K562 (cell line): ENCODE results near the gene ROR2. TPM values are rescaled to one million over a fixed set of nuclear protein-coding genes. Genes with fewer than 3 reads are reported as not detected.

ENCODE experiments used
- ATAC-seq: fragments of 200-7000 bp; cut with Tn5 transposase; 3 replicates; pipeline ENCODE4 v1.9.1; 2020; ENCODE audit warnings: moderate library complexity
- BruUV-seq: library from RNA; stranded (reverse); fragments of 400-500 nt; replicated peaks from 2 replicates; lab custom pipeline; 2021; lab: Mats Ljungman, UMichigan
- CTCF ChIA-PET: fragments of 300-600 bp; formaldehyde crosslinking; extraction: SDS; loops from one replicate; lab custom pipeline; 2021; ENCODE audit warnings: low intra/inter-chr PET ratio; lab: Yijun Ruan, JAX
- POLR2A ChIA-PET: fragments of 300-600, 350-650 bp; sonication (Branson Sonifier 250); formaldehyde crosslinking; extraction: SDS; loops from one replicate; lab custom pipeline; 2021; ENCODE audit warnings: antibody characterized with exemption, inconsistent platforms; lab: Yijun Ruan, JAX
- DNase-seq, 4 experiments: peaks; one replicate each; pipeline versions ENCODE4 v3.0.0 to v3.0.0-alpha.2; 2011 to 2018; ENCODE audit warnings: low spot score in 3 of 4, mixed read lengths in 3 of 4; ENCODE audit errors: extremely low read depth in 1 of 4
- FAIRE-seq: peaks from 2 replicates; lab custom pipeline; 2011; peaks lifted over from hg19 to GRCh38; lab: Jason Lieb, UNC
- H2AFZ ChIP-seq: 2 replicates; pipeline ENCODE4 v1.6.0; 2011; ENCODE audit warnings: low read depth, low read length, control low read depth, inconsistent platforms
- H3K27ac ChIP-seq: fragments of 200-600 bp; 3 replicates; pipeline ENCODE4 v1.8.0; 2011; ENCODE audit warnings: low read depth, mild to moderate bottlenecking, control low read depth, inconsistent platforms, low read length, moderate library complexity, mixed read lengths; ENCODE audit errors: extremely low read depth
- H3K27me3 ChIP-seq, 2 experiments: fragments of 300-600 bp in 1 of 2; 2 replicates in 1 of 2; 3 replicates in 1 of 2; pipeline versions ENCODE4 v1.6.0 to v1.8.0; 2011; ENCODE audit warnings: inconsistent platforms in 2 of 2, low read length in 2 of 2, mild to moderate bottlenecking in 1 of 2, mixed read lengths in 1 of 2, moderate library complexity in 1 of 2; ENCODE audit not compliant: control insufficient read depth in 2 of 2, insufficient read depth in 2 of 2
- H3K36me3 ChIP-seq: fragments of 300-600 bp; 3 replicates; pipeline ENCODE4 v1.8.0; 2011; ENCODE audit warnings: mild to moderate bottlenecking, low read length, inconsistent platforms; ENCODE audit not compliant: control insufficient read depth, insufficient read depth
- H3K4me1 ChIP-seq, 2 experiments: fragments of 200-600 bp in 1 of 2; replicated peaks in 1 of 2; 2 replicates in 1 of 2; 3 replicates in 1 of 2; pipeline versions ENCODE4 v1.5.1 to v1.8.0; 2011; ENCODE audit warnings: inconsistent platforms in 2 of 2, low read length in 2 of 2, mild to moderate bottlenecking in 1 of 2, mixed read lengths in 1 of 2, moderate library complexity in 1 of 2; ENCODE audit not compliant: control insufficient read depth in 2 of 2, insufficient read depth in 2 of 2
- H3K4me2 ChIP-seq: 2 replicates; pipeline ENCODE4 v1.6.1; 2011; ENCODE audit warnings: low read length, control low read depth, inconsistent platforms, mixed read lengths; ENCODE audit not compliant: insufficient read depth
- H3K4me3 ChIP-seq: fragments of 200-600 bp; sonication (generic), shearing (Covaris generic); 2 replicates; pipeline ENCODE4 v1.5.1; 2016; ENCODE audit warnings: control low read depth, inconsistent platforms
- H3K79me2 ChIP-seq: fragments of 200-600 bp; 3 replicates; pipeline ENCODE4 v1.8.0; 2011; ENCODE audit warnings: low read length, inconsistent platforms; ENCODE audit not compliant: control insufficient read depth, insufficient read depth
- H3K9ac ChIP-seq, 2 experiments: 2 replicates each; pipeline versions ENCODE4 v1.6.0 to v1.6.1; 2011; ENCODE audit warnings: low read depth in 2 of 2, low read length in 2 of 2, control low read depth in 1 of 2, inconsistent platforms in 1 of 2, mild to moderate bottlenecking in 1 of 2, mixed read lengths in 1 of 2; ENCODE audit not compliant: insufficient read depth in 1 of 2
- H3K9me1 ChIP-seq: one replicate; pipeline ENCODE4 v1.6.0; 2011; ENCODE audit warnings: inconsistent platforms, mild to moderate bottlenecking, low read length, moderate library complexity; ENCODE audit not compliant: control insufficient read depth, insufficient read depth
- H3K9me3 ChIP-seq: replicated peaks from 2 replicates; pipeline ENCODE4 v1.5.1; 2011; ENCODE audit warnings: low read depth, low read length, inconsistent platforms; ENCODE audit not compliant: control insufficient read depth, insufficient read depth
- H4K20me1 ChIP-seq: replicated peaks from 2 replicates; pipeline ENCODE4 v1.6.1; 2011; ENCODE audit warnings: low read length, inconsistent platforms, mixed read lengths; ENCODE audit not compliant: control insufficient read depth, insufficient read depth
- FOXK1 ChIP-seq: sonication (generic); formaldehyde crosslinking; IDR thresholded peaks from 2 replicates; pipeline ENCODE4 v1.8.0; 2022; ENCODE audit warnings: missing genetic modification reagents, mild to moderate bottlenecking, borderline replicate concordance
- RBM25 ChIP-seq: fragments of 200-400 bp; formaldehyde crosslinking; IDR thresholded peaks from 2 replicates; pipeline ENCODE4 v1.6.1; 2018; ENCODE audit warnings: low read length, low read depth, moderate library complexity; ENCODE audit not compliant: severe bottlenecking
- ZBTB17 ChIP-seq: fragments of 450-650 bp; formaldehyde crosslinking; IDR thresholded peaks from 2 replicates; pipeline ENCODE4 v1.4.0; 2020; ENCODE audit warnings: mild to moderate bottlenecking
- ZFPM2 ChIP-seq: fragments of 250-450 bp; sonication (Bioruptor Pico); IDR thresholded peaks from 2 replicates; pipeline ENCODE4 v1.5.1; 2022; ENCODE audit warnings: mild to moderate bottlenecking
- ZNF280B ChIP-seq: fragments of 250-450 bp; sonication (Bioruptor Pico); IDR thresholded peaks from 2 replicates; pipeline ENCODE4 v1.5.1; 2021; ENCODE audit warnings: mild to moderate bottlenecking
- ZNF3 ChIP-seq: fragments of 250-450 bp; sonication (Bioruptor Pico); IDR thresholded peaks from 2 replicates; pipeline ENCODE4 v1.5.0; 2021; ENCODE audit warnings: mild to moderate bottlenecking, moderate library complexity
- ZNF311 ChIP-seq: fragments of 250-450 bp; sonication (Bioruptor Pico); IDR thresholded peaks from 2 replicates; pipeline ENCODE4 v1.4.0; 2020; ENCODE audit warnings: mild to moderate bottlenecking, moderate library complexity
- ZNF584 ChIP-seq: fragments of 200-800 bp; sonication (Bioruptor generic); IDR thresholded peaks from 2 replicates; pipeline ENCODE4 v1.6.1; 2016; ENCODE audit warnings: low read depth, mild to moderate bottlenecking, missing genetic modification characterization, missing compliant biosample characterization
- WGBS: fragments of 100-300 bp; shearing (Covaris generic); methylation state at CpG from one replicate; pipeline ENCODE4 v1.1.6; 2016; ENCODE audit warnings: low coverage, mixed read lengths; ENCODE audit not compliant: insufficient coverage; ENCODE audit errors: missing lambda C conversion rate; 5-methylcytosine and 5-hydroxymethylcytosine counted together
- in situ Hi-C: fragments of 300-500 bp; cut with MboI; formaldehyde crosslinking; loops from 4 replicates; pipeline ENCODE4 v1.15.0; 2018; ENCODE audit warnings: inconsistent platforms, mixed read lengths
- intact Hi-C: fragments of 100-400 bp; cut with micrococcal nuclease; formaldehyde crosslinking; loops from 2 replicates; pipeline ENCODE4 v1.14.2; 2022
- polyA plus RNA-seq, 8 experiments: library from polyadenylated mRNA; depleted of rRNA in 4 of 8; stranded (reverse) in 5 of 8; unstranded in 3 of 8; fragments of >200 nt; fragmentation: Nextera tagmentation in 2 of 8; fragmentation: Illumina TruSeq in 1 of 8; extraction: Ambion mirVana in 2 of 8; extraction: Trizol in 1 of 8; gene quantifications; 2 replicates each; pipeline versions ENCODE4 v1.2.1 to v1.2.3, GENCODE V29; 2011 to 2014; ENCODE audit warnings: inconsistent platforms in 1 of 8, missing spikeins in 1 of 8
- total RNA-seq, 7 experiments: library from RNA; depleted of rRNA in 6 of 7; stranded (reverse); fragments of >200 nt in 6 of 7; fragmentation: Illumina TruSeq in 2 of 7; extraction: Trizol in 2 of 7; gene quantifications; 2 replicates each; pipeline versions ENCODE4 v1.2.1 to v1.2.3, GENCODE V29; 2011 to 2021; ENCODE audit warnings: low replicate concordance in 1 of 7

The ROR2 gene
- total and polyA plus RNA-seq, 9 of the 15 experiments (the other 6 are each of a cell fraction or from before 2014, with no cell fraction given) = 5.6 to 33.8 (median 15.3) TPM

GRCh38 chr9:91680106-91680505 lies 269.9 kb downstream of the ROR2 start:
- no peak overlapping the region for H3K27ac ChIP-seq
- whole genome bisulfite sequencing = 39% methylated on average over 9 of the region's 9 CpGs
- intact Hi-C loops = no loop called here
- H4K20me1 ChIP-seq = no peaks in the 10 kb centered on the region
- H3K4me1 ChIP-seq = peaks cover 0 to 6% of the 10 kb centered on the region in 2 experiments; a peak in 2 of 5 replicates
- H2AFZ ChIP-seq = no peak overlapping the region
- POLR2A ChIA-PET = no interaction called here
- no peak overlapping the region for H3K4me2 ChIP-seq
- FAIRE-seq (no peak), DNase-seq (no peak)
- H3K79me2 ChIP-seq = no peaks in the 10 kb centered on the region
- no peak for TF ChIP-seq FOXK1 (CRISPR knock-in tag)
- TF ChIP-seq, all 486 proteins: peak for 0
- Histone ChIP-seq H3K36me3 (no peaks in the 10 kb centered on the region), H3K4me3 (no peak overlapping the region), H3K9me1 (no peaks in the 10 kb centered on the region), H3K9me3 (no peaks in the 10 kb centered on the region), H3K9ac (no peak overlapping the region), H3K27me3 (peaks cover 4 to 6% of the 10 kb centered on the region in 2 experiments; a peak in 2 of 5 replicates)
- no TSS peak for BruUV-seq
- in situ Hi-C loops = no loop called here
- no peak for ATAC-seq
- CTCF ChIA-PET = no interaction called here

GRCh38 chr9:91678807-91679580 lies 271.0 kb downstream of the ROR2 start:
- no TSS peak for BruUV-seq
- Histone ChIP-seq H3K4me3 (no peak overlapping the region), H3K36me3 (no peaks in the 10 kb centered on the region), H2AFZ (no peak overlapping the region), H3K9me3 (no peaks in the 10 kb centered on the region), H4K20me1 (no peaks in the 10 kb centered on the region), H3K4me1 (peaks cover 0 to 6% of the 10 kb centered on the region in 2 experiments; a peak in 2 of 5 replicates), H3K9ac (no peak overlapping the region), H3K79me2 (no peaks in the 10 kb centered on the region), H3K27ac (no peak overlapping the region), H3K27me3 (peaks cover 4 to 6% of the 10 kb centered on the region in 2 experiments; a peak in 2 of 5 replicates), H3K9me1 (no peaks in the 10 kb centered on the region), H3K4me2 (no peak overlapping the region)
- ATAC-seq = no peak
- in situ Hi-C loops = no loop called here
- CTCF ChIA-PET = no interaction called here
- under 1% methylated on average over 7 of the region's 8 CpGs for WGBS
- no peak for DNase-seq
- intact Hi-C loops = loop anchor here (5.0 to 10.0 kb wide), 3 partner anchors 244 to 762 kb away; no protein-coding TSS in a partner anchor
- POLR2A ChIA-PET = no interaction called here
- no peak for FAIRE-seq
- TF ChIP-seq ZNF584 (CRISPR knock-in tag) (no peak), ZNF3 (CRISPR knock-in tag) (no peak), ZNF280B (CRISPR knock-in tag) (no peak), ZBTB17 (no peak), ZNF311 (CRISPR knock-in tag) (no peak), RBM25 (no peak), ZFPM2 (CRISPR knock-in tag) (no peak)
- TF ChIP-seq, all 486 proteins: peak for 0
